GM19023 (cell line): Measurements from ENCODE around the gene ANKRD13A.
"Not testable (repeated sequence)": the region's sequence is repeated elsewhere in the genome, so short reads cannot be mapped to it uniquely, and the experiment has no call there.

Source experiments
- ATAC-seq: cut with Tn5 transposase; IDR thresholded peaks from one replicate; pipeline ENCODE4 v1.9.1; 2021; ENCODE audit warnings: mild to moderate bottlenecking, moderate library complexity; ENCODE audit not compliant: unreplicated experiment

Gene ANKRD13A

DNA sequence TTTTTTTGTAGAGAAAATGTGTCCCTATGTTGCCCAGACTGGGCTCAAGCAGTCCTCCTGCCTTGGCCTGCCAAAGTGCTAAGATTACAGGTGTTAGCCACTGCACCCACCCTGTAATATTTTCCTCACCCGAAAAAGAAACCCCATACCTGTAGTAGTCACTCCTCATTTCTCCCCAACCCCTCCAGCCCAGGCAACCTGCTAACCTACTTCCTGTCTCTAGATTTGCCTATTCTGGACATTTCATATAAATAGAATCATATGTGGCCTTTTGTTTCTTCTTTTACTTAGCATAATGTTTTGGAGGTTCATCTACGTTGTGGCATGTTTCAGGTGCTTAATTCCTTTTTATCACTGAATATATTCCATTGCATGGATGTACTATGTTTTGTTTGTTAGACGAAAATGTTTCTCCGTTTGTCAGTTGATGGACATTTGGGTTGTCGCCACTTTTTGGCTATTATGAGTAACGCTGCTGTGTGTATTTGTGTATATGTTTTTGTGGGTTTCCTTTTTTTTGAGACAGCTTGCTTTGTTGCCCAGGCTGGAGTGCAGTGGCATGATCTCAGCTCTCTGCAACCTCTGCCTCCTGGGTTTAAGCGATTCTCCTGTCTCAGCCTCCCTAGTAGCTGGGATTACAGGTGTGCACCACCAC, 6.2 kb downstream of the ANKRD13A start:
- ATAC-seq, result no peak

DNA sequence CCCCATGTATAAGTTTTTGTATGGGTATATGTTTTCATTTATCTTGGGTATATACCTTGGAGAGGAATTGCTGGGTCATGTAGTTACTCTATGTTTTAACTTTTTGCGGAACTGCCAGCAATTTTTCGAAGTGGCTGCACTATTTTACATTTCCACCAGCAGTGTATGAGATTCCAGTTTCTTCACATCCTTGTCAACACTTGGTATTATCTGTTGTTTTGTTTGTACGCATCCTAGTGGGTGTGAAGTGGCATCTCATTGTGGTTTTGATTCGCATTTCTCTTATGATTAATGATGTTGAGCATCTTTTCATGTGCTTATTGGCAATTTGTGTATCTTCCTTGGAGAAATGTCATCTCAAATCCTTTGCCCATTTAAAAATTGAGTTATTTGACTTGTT, 6.9 kb downstream of the ANKRD13A start:
- no peak for ATAC-seq

- ATAC-seq, result no peak
These were observed 8.7 kb downstream of the ANKRD13A start for GRCh38 chr12:110007881-110008280.

GRCh38 chr12:110008681-110009398, 9.6 kb downstream of the ANKRD13A start:
- not testable (repeated sequence) for ATAC-seq

DNA sequence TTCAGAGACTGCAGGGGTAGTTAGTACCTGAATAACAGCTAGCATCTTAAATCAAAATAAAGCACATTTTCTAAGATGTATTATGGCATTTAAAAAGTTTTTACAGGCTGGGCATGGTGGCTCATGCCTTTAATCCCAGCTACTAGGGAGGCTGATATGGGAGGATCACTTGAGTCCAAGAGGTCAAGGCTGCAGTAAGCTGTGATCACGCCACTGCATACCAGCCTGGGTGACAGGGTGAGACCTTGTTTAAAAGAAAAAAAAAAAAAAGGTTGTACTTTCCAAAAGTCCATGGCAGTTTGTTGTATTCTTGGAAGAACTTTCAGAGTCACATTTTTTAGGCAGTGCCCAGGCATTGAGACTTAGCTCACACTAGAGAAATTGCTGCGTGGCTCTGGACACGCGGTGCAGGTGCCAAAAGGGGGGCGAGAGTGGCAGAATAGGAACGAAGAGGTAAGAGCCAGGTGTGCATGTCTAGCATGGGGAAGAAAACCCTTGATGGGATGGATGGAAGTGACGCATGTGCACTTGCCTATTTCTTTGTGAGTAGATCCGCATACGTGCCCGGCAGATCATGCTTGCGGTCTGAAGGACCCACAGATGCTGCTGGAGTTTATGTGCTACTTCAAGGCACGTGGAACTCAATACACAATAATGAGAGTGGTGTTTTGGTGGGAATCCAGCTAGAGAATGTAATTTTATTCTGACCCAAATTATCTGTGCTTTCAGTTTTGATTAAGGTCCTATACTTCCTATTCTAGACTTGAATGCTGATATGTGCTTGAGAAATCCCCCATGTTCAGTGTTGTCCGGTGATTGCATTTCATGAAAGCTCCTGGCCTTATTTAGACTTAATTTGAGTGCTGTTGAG, 11.9 kb downstream of the ANKRD13A start:
- no peak for ATAC-seq

GRCh38 chr12:110012137-110012536, 12.9 kb downstream of the ANKRD13A start:
- ATAC-seq, result no peak

GRCh38 chr12:110012659-110013058, 13.4 kb downstream of the ANKRD13A start:
- no peak for ATAC-seq

- no peak for ATAC-seq
These were observed 15.9 kb downstream of the ANKRD13A start for GRCh38 chr12:110015132-110015531.

DNA sequence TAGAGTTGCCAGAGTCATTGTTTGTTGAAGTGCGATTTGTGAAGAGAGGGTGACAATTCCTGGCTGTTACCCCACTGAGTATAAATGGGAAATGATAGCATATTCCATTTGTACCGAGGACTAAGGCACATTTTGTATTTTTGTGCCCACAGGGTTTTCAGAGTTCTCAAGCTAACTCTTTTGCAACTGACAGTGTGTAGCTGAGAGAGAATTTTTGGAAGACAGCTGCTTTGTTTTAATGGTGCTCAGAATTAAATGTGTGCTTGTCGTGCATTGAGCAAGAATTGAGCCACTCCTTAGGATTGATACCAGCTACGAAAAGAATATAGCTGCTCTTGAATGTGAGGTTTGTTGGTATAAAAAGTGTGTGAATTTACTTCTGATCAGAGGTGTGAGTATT, 21.7 kb downstream of the ANKRD13A start:
- no peak for ATAC-seq

DNA sequence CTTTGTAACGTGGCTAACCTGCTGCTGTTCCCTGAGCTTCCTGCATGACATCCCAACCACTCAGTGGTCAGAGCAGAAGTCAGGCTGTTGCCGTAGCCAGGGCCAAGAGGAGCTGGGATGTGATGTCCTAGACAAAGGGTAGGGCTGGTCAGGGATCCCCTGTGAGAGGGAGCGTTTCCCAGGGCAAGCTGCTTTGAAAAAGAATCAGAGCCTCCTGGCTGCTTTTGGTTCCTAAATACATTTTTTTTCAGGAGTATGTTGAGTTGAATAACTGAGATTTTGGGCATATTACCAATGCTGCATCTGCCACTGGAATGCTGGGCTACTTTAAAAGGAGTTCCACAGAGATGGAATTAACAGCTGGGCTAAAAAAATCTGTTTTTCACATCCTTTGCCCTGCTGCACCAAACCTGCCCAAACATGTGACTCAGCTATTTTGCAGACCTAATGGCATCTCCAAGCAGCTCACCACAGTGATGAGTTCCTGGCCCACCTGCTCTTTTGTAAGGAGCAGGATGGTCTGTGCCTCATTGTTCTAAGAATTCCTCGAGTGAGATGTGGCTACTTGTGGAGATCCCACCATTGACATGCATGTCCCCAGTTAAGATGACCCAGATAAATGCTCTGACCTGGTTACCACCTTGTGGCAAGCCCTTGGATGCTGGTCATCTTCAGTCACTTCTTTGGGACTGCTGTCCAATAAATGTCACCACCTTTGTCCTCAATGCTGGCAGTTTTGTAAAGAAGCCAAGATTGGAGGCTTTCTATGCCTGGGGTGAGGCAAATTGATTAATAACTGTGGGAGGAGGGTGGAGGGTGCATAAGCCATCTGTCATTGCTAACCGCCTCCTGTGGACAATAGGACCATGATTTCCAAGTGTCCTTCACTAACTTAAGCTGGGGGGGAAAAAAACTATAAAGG, 24.1 kb downstream of the ANKRD13A start:
- no peak for ATAC-seq

DNA sequence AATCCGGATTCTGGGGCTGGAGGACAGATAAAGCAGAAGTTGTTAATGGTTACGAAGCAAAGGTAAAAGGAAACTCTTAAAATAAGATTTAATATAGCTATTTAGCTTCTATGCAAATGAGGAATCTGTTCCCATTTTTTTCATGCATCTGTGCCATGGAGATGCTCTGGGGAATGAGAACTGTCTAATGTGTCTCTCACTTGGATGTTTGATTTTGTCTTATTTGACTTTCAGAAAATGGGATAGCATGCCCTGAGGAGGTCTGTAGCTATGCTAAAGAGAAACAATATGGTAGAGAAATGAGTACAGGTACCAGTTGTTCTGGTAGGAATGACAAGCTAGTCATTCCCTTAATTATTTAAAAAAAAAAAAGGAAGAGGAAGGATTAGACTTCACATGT, 24.8 kb downstream of the ANKRD13A start:
- ATAC-seq, result no peak

DNA sequence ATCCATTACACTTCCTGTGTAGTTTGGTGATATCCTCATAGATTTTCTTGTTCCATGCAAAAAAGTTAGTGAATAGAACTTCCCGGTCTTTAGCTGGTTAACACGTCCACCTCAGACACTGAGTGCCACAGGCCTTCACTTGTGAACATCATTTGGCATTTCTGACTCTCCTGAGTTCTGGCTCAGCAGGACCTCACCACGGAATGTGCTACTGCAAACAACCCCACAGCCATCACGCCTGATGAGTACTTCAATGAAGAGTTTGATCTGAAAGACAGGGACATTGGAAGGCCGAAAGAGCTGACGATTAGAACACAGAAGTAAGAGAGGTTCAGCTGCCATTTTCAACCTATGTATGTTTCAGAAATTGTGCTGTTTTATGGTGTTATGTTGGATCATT, 29.1 kb downstream of the ANKRD13A start:
- no peak for ATAC-seq

- ATAC-seq, result no peak
These were observed 30.1 kb downstream of the ANKRD13A start for GRCh38 chr12:110029290-110029815.

DNA sequence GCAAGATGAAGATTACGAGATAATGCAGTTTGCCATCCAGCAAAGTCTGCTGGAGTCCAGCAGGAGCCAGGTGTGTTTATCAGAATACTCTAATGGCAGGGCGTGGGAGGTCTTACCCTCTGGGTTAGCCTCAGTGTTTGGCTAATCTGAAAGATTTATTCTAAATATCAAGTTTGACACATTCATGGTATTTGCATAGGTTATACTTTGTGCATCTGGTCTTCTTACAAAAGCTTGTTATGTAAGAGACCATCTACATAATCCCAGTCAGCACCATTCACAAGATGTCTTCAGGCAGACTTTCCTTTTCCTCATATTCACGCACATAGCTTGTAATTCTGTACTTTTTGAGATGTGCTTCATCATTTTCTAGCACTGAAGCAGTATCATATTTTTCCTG, 34.7 kb downstream of the ANKRD13A start:
- ATAC-seq, result no peak

DNA sequence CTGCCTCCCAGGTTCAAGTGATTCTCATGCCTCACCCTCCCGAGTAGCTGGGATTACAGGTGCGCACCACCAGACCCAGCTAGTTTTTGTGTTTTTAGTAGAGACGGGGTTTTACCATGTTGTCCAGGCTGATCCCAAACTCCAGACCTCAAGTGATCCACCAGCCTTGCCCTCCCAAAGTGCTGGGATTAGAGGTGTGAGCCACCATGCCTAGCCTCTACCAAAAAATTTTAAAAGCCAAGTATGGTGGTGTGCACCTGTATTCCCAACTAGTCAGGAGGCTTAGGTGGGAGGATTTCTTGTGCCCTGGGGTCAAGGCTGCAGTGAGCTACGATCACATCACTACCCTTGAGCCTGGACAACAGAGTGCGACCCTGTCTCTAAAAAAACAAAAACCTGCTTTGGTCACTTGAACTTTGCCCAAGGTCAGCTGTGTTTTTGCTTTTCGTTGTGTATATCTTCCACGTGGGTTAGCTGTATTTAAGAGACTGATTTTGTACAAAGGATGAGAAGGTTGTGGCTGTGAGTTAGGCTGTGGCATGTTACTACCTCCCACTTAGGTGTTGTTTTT, 36.4 kb downstream of the ANKRD13A start:
- ATAC-seq, result no peak

- ATAC-seq, result no peak
These were observed 38.1 kb downstream of the ANKRD13A start for GRCh38 chr12:110037315-110037714.

- ATAC-seq, result no peak
These were observed 39.5 kb downstream of the ANKRD13A start for GRCh38 chr12:110038741-110039084.

- ATAC-seq, result no peak
These were observed 40.0 kb downstream of the ANKRD13A start for GRCh38 chr12:110039085-110039807.

- ATAC-seq, result no peak
These were observed 43.0 kb downstream of the ANKRD13A start for GRCh38 chr12:110042264-110042663.
